HUES6 (cell line): ENCODE data around the gene PDCD6IP.

Experiments used
- H3K27ac ChIP-seq: 2 replicates; pipeline ENCODE4 v1.7.0; 2013; ENCODE audit warnings: low read depth, mild to moderate bottlenecking, low read length, inconsistent platforms
- H3K27me3 ChIP-seq: 2 replicates; pipeline ENCODE4 v1.6.1; 2013; ENCODE audit warnings: low read length; ENCODE audit not compliant: control insufficient read depth, insufficient read depth
- H3K36me3 ChIP-seq: 2 replicates; pipeline ENCODE4 v1.6.1; 2013; ENCODE audit warnings: low read length; ENCODE audit not compliant: control insufficient read depth, insufficient read depth
- H3K4me1 ChIP-seq: 2 replicates; pipeline ENCODE4 v1.6.1; 2013; ENCODE audit warnings: low read length; ENCODE audit not compliant: control insufficient read depth, insufficient read depth
- H3K4me3 ChIP-seq: 2 replicates; pipeline ENCODE4 v1.5.1; 2013; ENCODE audit warnings: low read depth, low read length
- H3K9ac ChIP-seq: one replicate; pipeline ENCODE4 v1.6.1; 2013; ENCODE audit warnings: mild to moderate bottlenecking, low read length
- H3K9me3 ChIP-seq: 2 replicates; pipeline ENCODE4 v1.6.1; 2013; ENCODE audit warnings: low read depth, low read length; ENCODE audit not compliant: control insufficient read depth, insufficient read depth

PDCD6IP gene

DNA sequence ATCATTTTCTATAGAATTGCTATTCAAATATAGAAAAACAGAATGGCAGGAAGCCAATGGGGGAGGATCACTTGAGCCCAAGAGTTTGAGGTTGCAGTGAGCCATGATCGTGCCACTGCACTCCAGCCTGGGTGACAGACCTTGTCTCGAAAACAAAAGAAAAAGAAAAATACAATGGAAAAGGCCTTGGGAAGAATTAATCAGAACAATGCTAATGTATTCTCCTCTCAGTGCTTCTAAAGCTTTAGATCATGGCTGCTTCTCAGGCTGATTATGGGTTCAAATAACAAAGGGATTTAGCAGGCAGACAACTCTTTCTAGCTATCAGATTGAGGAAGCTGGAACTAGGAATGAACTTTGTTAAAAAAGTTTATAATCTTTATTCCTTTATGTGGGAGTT, 115.8 kb downstream of the PDCD6IP start:
- Histone ChIP-seq H3K9ac (no peak overlapping the region), H3K27me3 (no peaks in the 10 kb centered on the region), H3K4me3 (no peak overlapping the region), H3K27ac (no peak overlapping the region), H3K36me3 (no peaks in the 10 kb centered on the region), H3K4me1 (peaks cover 5% of the 10 kb centered on the region), H3K9me3 (no peaks in the 10 kb centered on the region)

DNA sequence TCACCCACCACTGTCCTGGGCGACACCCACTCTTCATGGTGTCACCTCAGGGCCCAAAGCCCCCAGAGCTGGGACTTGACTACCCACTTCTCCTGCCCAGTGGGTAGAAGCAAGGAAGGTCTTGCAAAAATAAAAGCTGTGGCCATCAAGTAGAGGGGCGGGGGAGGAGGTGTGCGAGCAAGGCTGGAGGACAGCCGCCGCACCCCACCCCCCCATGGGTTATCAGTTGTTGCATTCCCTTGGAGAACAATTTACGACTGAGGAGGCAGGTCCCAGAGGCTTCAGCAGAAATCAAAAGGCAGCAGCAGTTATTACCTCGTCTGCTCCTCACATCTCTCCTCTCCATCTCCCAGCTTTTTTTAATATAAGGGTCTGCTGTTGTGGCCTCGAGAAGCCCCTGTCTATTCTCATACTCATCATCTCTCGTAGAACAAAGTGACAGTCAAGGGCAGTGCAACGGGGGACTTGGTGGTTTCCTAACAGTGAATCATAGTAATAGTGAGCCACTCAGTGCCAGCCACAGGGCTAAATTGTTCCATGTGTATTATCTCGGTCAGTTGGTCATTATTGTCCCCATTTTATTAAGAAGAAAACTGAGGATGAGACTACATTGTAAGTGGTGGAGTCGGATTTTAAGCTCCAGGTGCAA, 116.4 kb downstream of the PDCD6IP start:
- H3K27me3 ChIP-seq = no peaks in the 10 kb centered on the region
- no peak overlapping the region for H3K4me3 ChIP-seq
- H3K36me3 ChIP-seq = no peaks in the 10 kb centered on the region
- H3K4me1 ChIP-seq = peaks cover 11% of the 10 kb centered on the region
- H3K9ac ChIP-seq = no peak overlapping the region
- no peak overlapping the region for H3K27ac ChIP-seq
- H3K9me3 ChIP-seq = no peaks in the 10 kb centered on the region

DNA sequence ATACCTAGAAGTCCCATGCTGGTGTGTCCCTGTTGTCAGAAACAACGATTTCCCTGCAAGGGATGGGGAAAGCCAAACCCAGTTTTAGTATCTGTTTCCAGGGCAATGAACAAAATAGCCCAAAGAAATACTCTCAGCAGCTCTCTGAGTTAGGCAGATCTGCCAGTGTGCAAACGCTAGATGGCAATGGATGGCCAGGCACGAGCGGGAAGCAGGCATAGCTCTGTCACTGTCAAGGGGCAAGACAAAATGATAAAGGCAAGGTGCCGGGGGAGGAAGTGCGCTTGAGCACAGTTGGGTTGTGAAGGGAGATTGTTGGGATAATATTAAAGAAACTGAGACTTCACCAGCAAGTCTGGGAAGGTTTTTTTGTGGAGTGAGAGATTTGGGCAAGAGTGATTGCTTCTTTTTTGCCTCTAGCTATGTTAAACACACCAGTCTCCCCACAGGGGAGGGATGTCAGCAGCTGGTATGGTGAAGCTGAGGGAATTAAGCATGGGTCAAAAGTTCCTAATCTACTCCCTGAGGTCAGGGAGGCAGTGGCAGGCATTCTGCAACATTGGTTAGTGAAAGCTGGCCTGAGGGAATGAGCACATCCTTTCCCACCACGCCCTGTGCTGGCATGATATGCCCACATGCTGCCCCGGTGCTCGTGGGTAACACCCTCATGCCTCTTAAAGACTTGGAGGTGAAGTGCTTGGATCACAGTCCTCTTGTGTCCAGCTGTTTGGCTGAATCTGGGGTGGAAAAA, 117.5 kb downstream of the PDCD6IP start:
- no peaks in the 10 kb centered on the region for H3K36me3 ChIP-seq
- no peak overlapping the region for H3K27ac ChIP-seq
- peaks cover 11% of the 10 kb centered on the region for H3K4me1 ChIP-seq
- no peaks in the 10 kb centered on the region for H3K27me3 ChIP-seq
- H3K9ac ChIP-seq = no peak overlapping the region
- no peak overlapping the region for H3K4me3 ChIP-seq
- H3K9me3 ChIP-seq = no peaks in the 10 kb centered on the region

DNA sequence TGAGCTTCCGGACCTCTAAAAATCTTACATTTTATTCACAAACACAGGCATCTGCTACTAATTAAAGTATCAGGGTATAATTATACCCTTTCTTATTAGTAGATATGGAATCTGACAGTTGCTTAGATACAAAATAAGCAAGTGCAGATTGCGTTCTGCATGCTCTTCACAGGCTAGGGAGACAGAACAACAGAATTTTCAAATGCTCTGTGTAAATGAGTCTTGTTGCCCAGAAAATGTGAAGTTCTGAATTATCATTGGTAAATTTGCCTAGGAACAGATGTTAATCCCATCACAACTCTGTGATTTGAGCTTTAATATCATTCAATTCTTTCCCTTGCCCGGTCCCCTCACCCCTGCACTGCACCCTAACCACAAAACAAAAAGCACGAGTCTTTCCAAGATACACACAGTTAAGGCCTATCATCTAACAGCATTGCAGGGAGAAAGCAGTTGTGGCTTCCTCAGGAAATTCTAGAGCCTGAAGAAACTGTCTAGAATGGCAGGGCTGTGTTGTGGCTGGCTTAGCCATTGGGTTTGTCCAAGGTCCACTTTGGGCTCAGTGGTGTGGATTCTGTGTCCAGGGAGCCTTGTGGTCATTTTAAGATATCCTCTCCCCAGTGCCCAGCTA, 119.8 kb downstream of the PDCD6IP start:
- no peak overlapping the region for H3K4me3 ChIP-seq
- H3K9me3 ChIP-seq = no peaks in the 10 kb centered on the region
- peaks cover 11% of the 10 kb centered on the region for H3K4me1 ChIP-seq
- no peak overlapping the region for H3K9ac ChIP-seq
- no peak overlapping the region for H3K27ac ChIP-seq
- H3K27me3 ChIP-seq = no peaks in the 10 kb centered on the region
- no peaks in the 10 kb centered on the region for H3K36me3 ChIP-seq
